WI38 (cell line): ENCODE results near the gene STAB1.

ENCODE experiments used
- H3K4me3 ChIP-seq: 2 replicates; pipeline ENCODE4 v1.5.1; 2011; ENCODE audit warnings: low read depth, mild to moderate bottlenecking, control low read depth, low read length
- CTCF ChIP-seq: IDR thresholded peaks from 2 replicates; pipeline ENCODE4 v1.5.1; 2012; ENCODE audit warnings: low read depth, mild to moderate bottlenecking, control low read depth, low read length

Gene STAB1

GRCh38 chr3:52561028-52561747, 66.0 kb downstream of the STAB1 start:
- H3K4me3 ChIP-seq = no peak overlapping the region
- TF ChIP-seq CTCF = no peak

- no peak overlapping the region for H3K4me3 ChIP-seq
- TF ChIP-seq CTCF = no peak
Measured at GRCh38 chr3:52563984-52564383, 68.8 kb downstream of the STAB1 start.

- H3K4me3 ChIP-seq = no peak overlapping the region
- TF ChIP-seq CTCF = no peak
Measured at GRCh38 chr3:52568069-52568468, 72.9 kb downstream of the STAB1 start.

DNA sequence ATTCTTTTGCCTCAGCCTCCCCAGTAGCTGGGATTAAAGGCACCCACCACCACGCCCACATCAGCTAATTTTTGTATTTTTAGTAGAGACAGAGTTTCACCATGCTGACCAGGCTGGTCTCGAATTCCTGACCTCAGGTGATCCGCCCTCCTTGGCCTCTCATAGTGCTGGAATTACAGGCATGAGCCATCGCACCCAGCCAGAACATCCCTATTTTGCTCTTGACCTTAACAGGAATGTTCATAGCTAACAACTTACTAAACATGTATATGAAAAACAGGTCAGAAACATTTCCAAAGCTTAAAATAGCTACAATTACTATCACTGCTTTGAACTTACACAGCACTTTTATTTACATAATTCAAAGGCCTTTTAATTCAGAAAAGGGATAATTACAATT, 74.9 kb downstream of the STAB1 start:
- no peak for TF ChIP-seq CTCF
- H3K4me3 ChIP-seq = no peak overlapping the region

DNA sequence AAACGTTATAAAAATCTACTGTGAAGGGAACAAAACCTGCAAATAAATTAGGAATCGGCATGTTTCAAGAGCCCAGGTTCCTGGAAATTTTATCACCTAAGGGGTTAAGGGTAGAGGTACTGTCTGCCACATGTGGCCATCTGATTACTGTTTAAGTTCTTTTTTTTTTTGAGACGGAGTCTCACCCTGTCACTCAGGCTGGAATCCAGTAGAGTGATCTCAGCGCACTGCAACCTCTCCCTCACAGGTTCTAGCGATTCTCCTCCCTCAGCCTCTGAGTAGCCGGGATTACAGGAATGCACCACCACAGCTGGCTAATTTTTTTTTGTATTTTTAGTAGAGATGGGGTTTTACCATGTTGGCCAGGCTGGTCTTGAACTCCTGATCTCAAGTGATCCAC, 77.1 kb downstream of the STAB1 start:
- no peak overlapping the region for H3K4me3 ChIP-seq
- no peak for TF ChIP-seq CTCF
